ENCODE data around the gene NES. TPM values are rescaled to one million over a fixed set of nuclear protein-coding genes. Genes with fewer than 3 reads are reported as not detected.
A peak's percentile ranks its signal among the peaks of the same experiment; 100 is the strongest.

The NES gene
- total and polyA plus RNA-seq, 2 of the 8 experiments (the other 6 are each of a cell fraction or from before 2014, with no cell fraction given), result 13.3 to 135 TPM

GRCh38 chr1:156681196-156681960, 4.2 kb upstream of the NES start:
- Histone ChIP-seq H2BK20ac (ENCODE audit: low read length) (no peak overlapping the region), H3K9ac (replicated peaks in 1 of 4; ENCODE audit: extremely low read depth in 1 of 4, low read depth in 3 of 4, low read length in 3 of 4) (no peak overlapping the region), H4K20me1 (replicated peaks in 1 of 2; ENCODE audit: control insufficient read depth in 1 of 2, insufficient read depth in 2 of 2, low read length in 2 of 2) (no peaks in the 10 kb centered on the region), H3K36me3 (ENCODE audit: control insufficient read depth in 2 of 4, insufficient read depth in 4 of 4, low read length in 3 of 4) (no peaks in the 10 kb centered on the region), H3K4me1 (replicated peaks in 1 of 4; ENCODE audit: control insufficient read depth in 3 of 4, insufficient read depth in 4 of 4, low read length in 3 of 4) (peaks cover 0 to 12% (median 3%) of the 10 kb centered on the region in 4 experiments; a peak in 5 of 7 replicates), H3K4me3 (ENCODE audit: extremely low read depth in 1 of 4, insufficient read depth in 2 of 4, low read depth in 3 of 4, low read length in 4 of 4) (no peak overlapping the region), H3K14ac (ENCODE audit: insufficient read length) (no peak overlapping the region), H4K5ac (ENCODE audit: insufficient read length, low read depth, low read length) (no peak overlapping the region), H3K4ac (replicated peaks; ENCODE audit: insufficient read length, low read depth, low read length) (no peak overlapping the region), H3K23ac (ENCODE audit: insufficient read length) (no peak overlapping the region), H4K91ac (replicated peaks; ENCODE audit: insufficient read length, low read length) (no peak overlapping the region), H3K9me3 (ENCODE audit: insufficient read depth in 2 of 2, low read depth in 1 of 2, low read length in 1 of 2) (no peaks in the 10 kb centered on the region), H4K8ac (ENCODE audit: extremely low read depth, insufficient read depth, low read length) (no peak overlapping the region), H2AFZ (ENCODE audit: low read length) (no peak overlapping the region; the same call in 1 of the 2 replicates), H2BK5ac (ENCODE audit: low read depth, low read length) (no peak overlapping the region; the same call in 1 of the 2 replicates), H3K27me3 (replicated peaks in 1 of 4; ENCODE audit: control insufficient read depth in 3 of 4, extremely low read depth in 1 of 4, insufficient read depth in 3 of 4, low read length in 3 of 4) (no peaks in the 10 kb centered on the region; a peak in 2 of 7 replicates), H2AK5ac (ENCODE audit: low read depth, low read length) (peak overlapping the region; percentile 93; the same call in 1 of the 2 replicates), H3K79me1 (ENCODE audit: low read depth, low read length) (no peaks in the 10 kb centered on the region), H2BK120ac (replicated peaks; ENCODE audit: low read depth, low read length) (no peak overlapping the region), H3K18ac (ENCODE audit: extremely low read depth, low read length) (no peak overlapping the region), H3K4me2 (ENCODE audit: insufficient read depth in 1 of 2, low read depth in 2 of 2, low read length in 2 of 2) (no peak overlapping the region), H3K23me2 (ENCODE audit: low read depth, low read length) (peaks cover 5% of the 10 kb centered on the region; the same call in 1 of the 2 replicates), H3K79me2 (ENCODE audit: control insufficient read depth in 1 of 2, insufficient read depth in 2 of 2, low read length in 2 of 2) (peaks cover 4 to 8% of the 10 kb centered on the region in 2 experiments; a peak in 3 of 4 replicates), H3K56ac (replicated peaks; ENCODE audit: insufficient read length, low read depth, low read length) (no peak overlapping the region), H2BK12ac (ENCODE audit: low read depth, low read length) (0 out of 2 replicates have a peak overlapping the region, but pooled peaks have one; percentile 68), H3K27ac (ENCODE audit: low read depth, low read length) (no peak overlapping the region), H2BK15ac (ENCODE audit: low read length) (no peak overlapping the region)
- DNase-seq (ENCODE audit: low read depth in 1 of 2, low spot score in 2 of 2) (no peak), FAIRE-seq (no peak)
- ChIA-PET POLR2A (ENCODE audit: partially characterized antibody) (interaction anchor here (0.6 to 13.8 kb wide), 9 partner anchors 11 to 87 kb away, joined by 3 to 419 read pairs (median 6); no protein-coding TSS in a partner anchor), CTCF (ENCODE audit: partially characterized antibody) (interaction anchor here (0.9 to 66.0 kb wide), 14 partner anchors 6 to 267 kb away, joined by 3 to 4284 read pairs (median 6); partner anchors contain the start of genes BCAN, CRABP2, HAPLN2 and ISG20L2)
- 93% methylated on average over 8 of the region's 8 CpGs; no CpG with 5 or more reads in 1 of the 2 experiments for WGBS, 2 experiments (ENCODE audit: extremely low coverage in 1 of 2, insufficient coverage in 1 of 2, insufficient read length in 1 of 2, insufficient replicate concordance in 2 of 2, low coverage in 1 of 2, low lambda C conversion rate in 2 of 2, missing lambda C conversion rate in 1 of 2)
- TF ChIP-seq SAP30 (IDR thresholded peaks at IDR 0.05; ENCODE audit: insufficient read depth, insufficient replicate concordance, low read length), result no peak
- TF ChIP-seq CHD1 (IDR thresholded peaks at IDR 0.05; ENCODE audit: low read depth, low read length), result no peak
- TF ChIP-seq BCL11A (IDR thresholded peaks at IDR 0.05; ENCODE audit: low read depth in 2 of 2, low read length in 2 of 2), result no peak
- TF ChIP-seq ATF3 (IDR thresholded peaks at IDR 0.05; ENCODE audit: insufficient read depth, low read depth, low read length), result no peak
- TF ChIP-seq RBBP5 (IDR thresholded peaks at IDR 0.05; ENCODE audit: borderline replicate concordance, low read depth, low read length), result no peak
- no peak for TF ChIP-seq EZH2 (IDR thresholded peaks at IDR 0.05; ENCODE audit: low read depth, low read length, severe bottlenecking)
- TF ChIP-seq GABPA (IDR thresholded peaks at IDR 0.05; ENCODE audit: borderline replicate concordance, insufficient read depth, low read length), result no peak
- TF ChIP-seq BRCA1 (IDR thresholded peaks at IDR 0.05; ENCODE audit: low read depth, low read length), result no peak
- no peak for TF ChIP-seq TBP (IDR thresholded peaks at IDR 0.05; ENCODE audit: low read depth, low read length)
- no peak for TF ChIP-seq GTF2F1 (IDR thresholded peaks at IDR 0.05; ENCODE audit: borderline replicate concordance, low read depth, low read length)
- TF ChIP-seq HDAC6 (IDR thresholded peaks at IDR 0.05; ENCODE audit: low read depth, low read length), result no peak
